GM18502 (cell line): ENCODE data around the gene ZBTB20.

ENCODE experiments used
- ATAC-seq: cut with Tn5 transposase; IDR thresholded peaks from one replicate; pipeline ENCODE4 v1.9.1; 2021; ENCODE audit warnings: mild to moderate bottlenecking; ENCODE audit not compliant: unreplicated experiment, poor library complexity

Gene ZBTB20

DNA sequence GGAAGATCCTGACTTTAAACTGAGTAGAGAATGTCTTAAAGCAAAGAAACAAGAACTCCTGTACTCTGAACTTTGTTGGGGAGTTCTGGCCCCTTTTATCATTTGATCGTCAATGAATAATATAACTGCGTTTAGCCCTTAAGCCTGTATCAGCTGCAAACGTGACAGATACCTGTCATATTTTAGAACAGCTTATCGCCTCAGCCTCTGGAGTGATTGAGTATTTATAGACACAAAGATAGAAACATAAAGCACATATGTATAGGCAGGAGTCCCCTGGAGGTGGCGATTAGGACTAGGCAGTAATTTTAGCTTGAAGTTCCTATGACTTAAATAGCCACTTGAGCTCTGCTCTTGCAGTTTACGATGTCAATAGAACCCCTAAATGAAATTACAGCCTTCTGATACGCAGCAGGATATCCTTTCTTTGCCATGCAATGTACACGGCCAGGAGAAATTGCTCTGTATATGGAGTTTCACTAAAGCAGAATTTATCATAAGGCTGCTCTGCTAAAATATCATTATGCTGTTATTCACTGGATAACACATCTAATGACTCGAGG lies 531.5 kb downstream of the ZBTB20 start:
- ATAC-seq: no peak

DNA sequence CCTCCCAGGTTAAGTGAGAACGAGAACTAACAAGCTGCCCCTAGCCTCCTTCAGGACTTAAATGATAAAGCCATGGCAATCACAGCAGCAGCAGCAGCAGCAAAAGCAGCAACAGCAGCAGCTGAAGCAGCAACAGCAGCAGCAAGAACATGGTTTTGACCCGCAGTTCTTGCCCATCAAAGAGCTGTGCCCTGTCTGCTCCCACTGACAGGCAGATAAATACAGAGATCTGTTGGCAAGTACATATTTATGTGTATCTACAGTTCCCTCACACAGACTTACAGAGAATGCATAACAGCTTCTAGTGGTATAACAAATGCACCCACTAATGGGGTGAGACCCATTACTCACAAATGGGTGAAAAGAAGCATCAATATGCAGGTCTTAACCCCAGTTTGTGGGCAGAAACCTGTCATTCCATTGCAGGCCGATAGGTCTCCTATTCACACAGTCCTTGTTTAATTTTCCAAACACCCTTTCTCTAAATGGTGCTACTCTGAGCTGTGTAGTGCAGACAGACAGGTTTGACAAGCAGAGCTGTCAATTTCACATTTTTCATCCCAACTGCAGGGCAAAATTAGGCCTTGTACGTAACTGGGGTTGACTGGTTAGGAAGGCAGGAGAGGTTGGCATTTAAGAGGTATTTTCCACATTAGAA lies 537.0 kb downstream of the ZBTB20 start:
- ATAC-seq: no peak

DNA sequence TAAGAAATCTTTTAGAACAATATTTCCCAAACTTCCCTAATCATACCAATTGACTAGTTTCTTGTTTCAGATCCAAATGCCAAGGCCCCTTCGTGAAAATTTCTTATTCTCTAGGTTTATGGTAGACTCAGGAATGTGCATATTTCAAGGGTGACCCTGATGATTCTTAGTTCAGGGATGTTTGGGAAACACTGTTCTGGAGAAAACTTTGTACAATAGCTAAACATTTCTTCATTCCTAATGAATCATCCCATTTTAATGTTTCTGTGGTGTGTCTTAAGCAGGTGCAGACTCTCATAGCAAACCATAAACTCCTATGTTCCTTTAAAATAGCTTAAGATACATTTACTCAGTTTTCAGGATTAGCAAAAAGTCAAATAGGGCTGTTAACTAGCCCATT lies 538.8 kb downstream of the ZBTB20 start:
- no peak for ATAC-seq

DNA sequence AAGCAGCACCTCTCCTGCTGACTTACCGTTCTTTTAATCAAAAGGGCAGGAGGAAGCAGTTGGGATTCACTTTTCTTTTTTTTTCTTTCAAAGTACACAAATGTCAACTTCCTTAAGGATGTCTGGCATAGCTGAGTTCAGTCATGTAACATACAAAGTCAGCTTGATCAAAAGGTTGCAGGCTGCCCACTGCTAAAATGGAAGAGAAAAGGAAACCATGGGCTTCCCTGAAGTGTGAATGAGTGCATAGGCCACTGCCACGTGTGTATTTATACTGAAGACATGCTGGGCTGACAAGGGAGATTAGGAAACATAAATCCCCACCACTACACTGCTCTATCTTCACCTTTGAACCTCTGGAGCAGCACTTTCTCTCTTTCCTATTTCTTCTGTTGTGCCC lies 540.8 kb downstream of the ZBTB20 start:
- no peak for ATAC-seq

DNA sequence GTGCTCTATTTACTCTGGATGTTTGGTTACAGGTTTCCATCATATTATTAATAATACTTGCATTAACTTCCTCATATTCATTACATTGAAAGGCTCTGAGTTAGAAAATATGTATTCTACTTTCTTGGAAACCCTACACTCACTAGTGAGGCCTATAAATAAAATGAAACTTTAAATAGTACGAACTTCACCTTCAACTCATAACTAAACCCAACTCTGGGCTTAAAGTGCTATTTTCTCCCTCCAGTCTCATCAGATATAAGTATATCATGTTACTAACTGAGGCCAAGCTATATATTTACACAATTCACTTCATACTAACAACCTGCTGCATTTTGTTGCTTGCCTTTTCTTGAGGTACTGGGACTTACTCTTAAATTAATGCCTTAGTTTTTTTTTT lies 546.5 kb downstream of the ZBTB20 start:
- ATAC-seq: no peak

DNA sequence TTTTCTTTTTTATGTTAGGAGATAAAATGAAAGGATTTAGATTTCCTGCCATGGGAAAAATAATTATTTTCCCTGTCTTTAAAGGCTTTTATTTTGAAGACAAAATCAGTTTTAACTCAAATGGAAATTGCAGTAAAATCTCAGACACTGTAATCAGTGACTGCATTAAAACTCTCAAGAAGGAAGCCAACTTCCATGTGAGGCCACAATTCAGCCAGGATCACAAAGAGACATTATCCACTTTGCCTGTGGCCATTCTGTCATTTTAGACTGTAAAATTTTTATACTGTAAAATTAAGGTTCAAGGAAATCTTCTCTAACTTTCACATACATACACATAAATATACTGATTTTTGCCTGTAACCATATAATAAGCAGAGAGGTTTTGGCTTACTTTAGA lies 549.2 kb downstream of the ZBTB20 start:
- no peak for ATAC-seq

DNA sequence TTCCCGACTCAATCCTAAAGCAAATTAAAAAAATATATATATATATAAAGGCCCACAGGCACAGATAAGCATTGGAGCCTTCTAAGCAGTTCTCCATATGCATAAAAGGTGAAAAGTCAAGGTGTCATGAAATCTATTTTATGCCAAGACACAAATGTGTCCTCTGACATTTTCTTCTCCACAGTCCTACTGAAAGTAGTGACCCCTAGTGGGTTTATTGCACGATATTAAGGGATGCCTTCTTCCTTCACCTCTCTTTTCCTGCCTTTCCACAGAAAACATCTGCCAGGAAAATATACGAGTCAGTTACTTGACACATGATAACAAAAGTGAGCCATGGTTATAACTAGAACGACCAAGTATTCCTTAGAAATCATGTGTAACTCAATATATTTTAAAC lies 550.1 kb downstream of the ZBTB20 start:
- no peak for ATAC-seq

DNA sequence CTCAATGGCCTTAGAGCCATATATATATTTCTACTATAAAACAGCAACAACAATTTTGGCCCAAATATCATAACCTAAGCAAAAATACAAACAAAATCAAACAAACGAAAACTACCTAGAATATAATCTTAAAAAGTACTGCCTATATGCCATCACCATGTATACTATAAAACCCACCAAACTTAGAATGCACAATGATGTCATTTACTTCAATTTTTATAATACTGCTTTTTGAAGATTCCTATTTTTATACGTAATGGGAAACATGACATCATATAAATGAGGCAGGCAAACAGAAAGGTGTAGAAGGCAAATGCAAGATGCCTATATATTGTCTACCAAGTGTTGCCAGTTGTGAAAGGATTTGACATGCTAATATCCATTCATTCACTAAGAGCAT lies 550.9 kb downstream of the ZBTB20 start:
- no peak for ATAC-seq

DNA sequence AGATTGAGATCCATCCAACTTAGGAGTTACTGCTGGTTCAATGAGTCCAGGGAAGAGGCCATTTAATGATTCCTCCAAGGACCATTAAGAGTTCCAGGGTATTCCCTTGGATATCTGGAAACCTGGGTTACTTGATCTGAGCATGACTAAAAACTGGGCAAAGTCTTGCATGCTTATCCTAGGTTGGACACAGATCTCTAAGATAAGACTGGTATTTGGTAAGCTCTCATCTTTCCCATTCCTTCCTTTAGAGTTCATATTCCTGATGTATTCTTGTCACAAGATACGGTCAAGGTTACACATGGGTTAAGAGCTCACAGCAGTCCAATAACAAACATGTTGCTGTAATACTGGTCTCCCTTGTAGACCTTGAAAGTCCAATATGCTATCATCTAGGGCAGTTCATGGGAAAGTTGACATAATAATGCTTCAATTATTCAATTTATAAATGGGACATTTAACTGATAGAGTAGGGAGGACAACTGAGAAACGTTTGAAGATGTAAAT lies 551.5 kb downstream of the ZBTB20 start:
- no peak for ATAC-seq

DNA sequence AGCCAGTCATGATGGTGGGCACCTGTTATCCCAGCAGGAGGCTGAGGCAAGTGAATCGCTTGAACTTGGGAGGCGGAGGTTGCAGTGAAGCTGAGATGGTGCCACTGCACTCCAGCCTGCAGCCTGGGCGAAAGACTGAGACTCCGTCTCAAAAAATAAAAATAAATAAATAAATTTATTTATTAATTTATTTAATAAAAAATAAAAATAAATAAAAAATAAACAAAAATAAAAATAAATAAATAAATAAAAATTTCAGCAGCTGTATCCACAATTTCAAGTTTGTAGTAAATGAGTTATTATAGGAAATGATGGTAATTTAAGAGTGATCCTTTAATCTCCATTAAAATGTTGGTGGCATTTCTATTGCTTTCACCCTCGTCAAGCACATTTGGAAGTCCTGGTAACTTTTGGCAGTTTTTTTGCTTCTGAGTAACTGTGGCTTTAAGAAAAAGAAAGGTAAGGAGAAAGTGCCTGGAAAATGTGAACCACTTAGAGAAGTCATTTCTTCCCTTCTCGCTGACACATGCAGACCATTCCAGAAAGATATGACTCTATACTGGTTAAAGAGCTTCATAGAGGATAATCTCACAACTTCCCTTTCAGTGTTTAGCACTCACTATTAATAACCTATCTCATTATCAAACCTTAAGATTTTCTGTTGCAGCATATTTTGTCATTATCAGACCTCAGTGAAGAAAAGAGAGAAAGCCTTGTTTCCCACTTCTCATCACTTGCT lies 556.6 kb downstream of the ZBTB20 start:
- no peak for ATAC-seq

DNA sequence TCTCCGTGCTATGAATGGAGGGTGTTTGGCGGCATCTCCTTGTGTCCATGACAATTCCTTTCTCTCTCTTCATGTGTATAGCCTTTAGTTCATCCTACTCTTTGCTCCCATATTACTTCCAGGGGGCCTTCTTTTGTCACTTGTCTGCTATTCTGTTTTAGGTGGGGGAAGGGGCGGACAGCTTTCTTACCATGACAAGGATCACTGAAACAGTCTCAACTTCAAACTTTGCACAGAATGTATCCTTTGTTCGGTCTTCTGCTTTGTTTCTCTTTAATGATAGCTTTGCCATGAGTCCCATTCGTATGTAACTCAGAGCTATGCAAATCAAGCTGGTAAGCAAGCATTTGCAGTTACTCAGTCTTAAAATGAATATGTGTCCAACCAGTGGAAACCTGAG lies 559.1 kb downstream of the ZBTB20 start:
- no peak for ATAC-seq

DNA sequence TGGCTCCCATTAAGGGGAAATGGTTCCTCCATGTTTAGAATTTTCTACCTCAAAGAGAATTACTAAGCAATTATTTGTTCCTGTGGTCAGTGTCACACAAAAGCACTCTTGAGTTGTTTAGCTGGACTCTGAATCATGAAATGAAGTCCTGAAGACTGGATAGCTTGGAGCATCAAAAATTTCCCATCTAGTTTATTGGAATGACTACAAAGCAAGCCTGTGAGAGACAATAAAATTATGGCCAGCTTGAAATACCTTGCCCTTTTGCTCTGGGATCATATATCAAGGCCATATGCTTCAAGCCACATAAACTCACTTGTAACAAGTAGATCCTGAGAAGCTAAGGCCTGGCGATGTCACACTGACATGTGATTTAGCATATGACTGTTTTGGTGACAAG lies 561.0 kb downstream of the ZBTB20 start:
- ATAC-seq: no peak

DNA sequence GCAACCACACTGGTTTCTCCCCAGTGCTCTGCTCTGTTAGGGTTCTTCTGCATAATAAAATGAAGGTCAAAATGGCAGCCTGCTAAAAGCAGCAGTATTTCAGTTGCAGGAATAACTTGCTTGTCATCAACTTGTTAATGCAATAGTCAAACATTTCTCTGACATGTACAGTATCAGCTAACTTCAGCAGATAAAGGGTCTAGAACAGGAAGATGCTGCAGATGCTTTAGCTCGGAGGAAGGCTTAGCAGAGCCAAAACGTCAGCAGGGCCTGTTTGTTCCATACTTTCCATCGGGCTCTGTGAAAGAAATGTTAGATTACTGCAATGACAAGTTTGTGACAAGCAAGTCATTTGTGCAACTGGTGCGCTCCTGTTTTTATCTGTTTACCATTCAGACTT lies 561.4 kb downstream of the ZBTB20 start:
- no peak for ATAC-seq

DNA sequence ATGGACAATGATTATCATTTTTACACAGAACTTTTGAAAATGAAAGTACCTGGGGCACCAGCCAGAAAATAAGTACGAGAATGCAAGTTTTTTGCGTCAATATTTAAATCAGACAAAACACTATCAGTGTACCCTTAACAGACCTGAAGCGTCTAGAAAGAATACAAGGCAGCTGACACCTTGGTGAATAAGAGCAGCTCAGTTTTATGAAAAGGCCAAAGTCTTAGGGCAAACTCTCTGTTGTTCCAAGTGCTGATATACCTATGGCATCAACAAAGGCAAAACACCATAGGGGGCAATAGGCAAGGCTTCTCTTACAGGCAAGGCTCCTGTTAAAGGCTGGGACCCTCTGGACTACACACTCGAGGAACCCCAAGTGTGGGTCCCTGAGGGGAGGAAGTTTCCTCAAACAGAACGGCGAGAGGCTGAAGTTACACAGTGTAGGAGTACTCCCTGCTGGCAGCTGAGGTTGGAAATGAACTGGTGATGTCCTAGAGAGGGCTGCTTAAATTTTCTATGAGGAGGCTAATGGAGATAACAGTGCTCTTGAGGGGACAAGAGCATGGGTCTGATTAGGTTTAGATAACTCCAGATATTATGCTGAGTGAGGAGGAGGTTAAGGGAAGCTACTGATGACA lies 562.2 kb downstream of the ZBTB20 start:
- ATAC-seq: no peak

DNA sequence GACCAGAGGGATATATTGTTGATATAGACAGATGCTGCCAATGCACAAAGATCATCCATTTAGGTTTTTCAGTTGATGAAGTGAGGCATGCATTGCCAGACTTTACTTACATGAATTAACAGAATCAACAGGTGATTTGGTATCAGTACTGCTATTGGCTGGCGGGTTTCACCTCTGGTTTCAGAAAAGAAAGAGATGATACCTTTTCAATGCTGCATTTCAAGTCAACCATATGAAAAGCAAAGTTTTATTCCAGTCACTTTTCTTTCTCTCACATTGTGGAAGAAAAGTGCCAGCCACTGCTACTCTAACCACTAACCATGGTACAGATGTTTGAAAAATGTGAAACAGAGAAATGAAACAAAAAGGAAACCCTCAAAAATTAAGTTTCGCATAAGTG lies 564.2 kb downstream of the ZBTB20 start:
- peak; percentile 94 for ATAC-seq

DNA sequence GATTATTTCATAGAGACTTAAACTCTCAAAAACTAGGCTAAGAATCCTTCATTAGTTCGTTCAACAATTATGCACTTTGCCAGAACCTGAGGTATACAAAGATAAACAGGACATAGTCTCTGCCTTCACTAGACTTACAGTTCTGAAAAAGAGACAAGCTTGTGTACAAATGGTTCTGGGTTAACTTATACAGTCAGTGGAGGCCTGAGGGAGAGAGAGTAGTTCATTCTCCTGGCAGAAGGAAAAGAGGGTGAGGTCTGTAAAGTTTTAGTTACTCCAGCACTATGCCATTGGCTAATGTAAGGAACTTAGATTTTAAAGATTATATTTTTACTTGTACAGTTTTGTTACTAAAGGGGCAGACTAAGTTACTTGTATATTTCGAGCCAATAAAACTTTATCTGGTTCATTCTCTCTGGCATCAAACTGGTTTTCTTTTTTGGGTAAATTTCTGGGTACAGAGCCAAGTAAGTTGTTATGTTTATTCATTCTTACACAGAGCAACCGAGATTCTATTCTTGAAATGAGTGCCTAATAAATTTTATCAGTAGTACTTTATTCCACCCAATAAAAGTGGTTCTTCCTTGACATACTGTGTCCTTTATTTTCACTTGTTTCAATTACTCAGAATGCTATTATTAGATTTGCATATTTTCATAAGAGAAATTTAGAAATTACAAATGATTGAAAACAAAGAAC lies 574.6 kb downstream of the ZBTB20 start:
- ATAC-seq: no peak

DNA sequence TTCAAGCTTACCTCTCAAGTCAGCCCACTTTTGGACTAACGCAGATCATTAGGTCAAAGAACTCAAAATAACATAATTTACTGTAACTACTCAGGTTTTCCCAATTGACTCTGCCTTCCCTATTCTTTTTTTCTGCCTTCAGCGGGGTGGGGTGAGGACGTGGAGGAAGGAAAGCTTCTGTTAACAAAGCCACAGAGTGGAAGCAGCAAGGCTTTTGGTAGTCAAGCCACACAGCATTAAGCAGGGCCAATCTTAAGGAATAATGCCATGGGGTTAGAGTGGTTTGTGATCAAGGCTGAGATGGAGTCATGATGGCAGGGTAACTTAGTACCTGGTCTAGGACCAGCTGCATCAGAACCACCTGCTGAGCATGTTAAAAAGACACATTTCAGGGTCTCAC lies 575.7 kb downstream of the ZBTB20 start:
- ATAC-seq: no peak

DNA sequence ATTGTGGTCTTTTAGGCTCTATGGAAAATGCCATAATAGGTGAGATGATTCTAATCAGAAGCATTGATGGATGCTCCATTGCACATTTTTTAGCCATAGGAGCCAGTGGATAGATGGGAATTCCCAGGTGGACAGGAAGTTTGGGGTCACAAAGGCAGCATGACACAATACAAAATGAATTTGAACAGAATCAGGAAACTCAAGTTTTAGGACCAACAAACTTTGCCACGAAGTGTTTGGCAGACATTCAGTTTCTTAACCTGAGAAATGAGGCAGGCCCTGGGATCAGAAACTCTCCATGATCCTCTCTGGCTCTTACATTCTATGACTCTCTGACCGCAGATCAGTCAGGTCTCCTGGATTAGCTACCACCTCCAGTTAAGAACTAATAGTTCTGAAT lies 577.9 kb downstream of the ZBTB20 start:
- ATAC-seq: no peak

DNA sequence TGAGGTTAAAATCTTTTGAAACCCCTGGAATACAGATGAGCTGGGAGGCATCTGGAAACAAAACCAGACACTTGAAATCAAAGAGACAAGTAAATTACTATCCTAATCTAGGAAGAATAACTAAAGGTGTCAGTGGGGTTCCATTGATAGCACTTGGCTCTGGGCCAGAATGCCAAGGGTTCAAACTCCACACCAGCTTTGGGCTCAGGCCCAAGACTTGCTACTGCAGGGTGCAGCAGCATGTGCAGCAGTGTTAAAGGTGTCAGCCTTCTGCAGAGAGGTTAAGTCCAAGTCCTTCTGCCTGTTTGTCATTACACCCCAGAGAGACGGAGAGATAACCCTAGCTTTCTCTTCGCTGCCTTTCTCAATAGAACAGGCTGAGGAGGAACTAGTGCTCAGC lies 579.3 kb downstream of the ZBTB20 start:
- no peak for ATAC-seq

DNA sequence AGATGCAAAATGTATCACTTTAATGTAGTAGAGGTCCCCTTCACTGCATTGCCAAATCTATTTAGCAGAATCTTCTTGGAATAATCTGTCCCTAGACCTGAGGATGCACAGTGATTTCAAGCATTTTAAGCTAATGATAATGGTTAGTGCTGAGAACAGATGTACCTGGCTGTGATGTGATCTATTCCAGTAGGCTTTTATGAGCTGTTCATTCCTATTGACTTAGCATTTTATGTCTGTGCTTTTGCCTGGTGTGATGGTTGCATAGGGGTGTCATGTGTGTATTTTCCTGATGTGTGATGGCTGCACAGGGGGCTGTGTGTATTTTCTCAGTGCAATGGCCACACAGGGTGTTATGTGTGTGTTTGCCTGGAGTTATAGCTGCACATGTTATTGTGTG lies 580.3 kb downstream of the ZBTB20 start:
- peak; percentile 16 for ATAC-seq
